Esophagus muscularis mucosa (tissue), 4 donors: ENCODE measurements around the gene PDGFC. TPM values are rescaled to one million over a fixed set of nuclear protein-coding genes. Genes with fewer than 3 reads are reported as not detected.

Experiments
- DNase-seq: peaks from one replicate; pipeline ENCODE4 v3.0.0-alpha.2; 2017; ENCODE audit errors: extremely low spot score
- H3K27ac ChIP-seq, 4 donors: fragments of 200-600 bp; sonication (generic); replicated peaks in 1 of 4; 1 replicate in 3 of 4; 2 replicates in 1 of 4; pipeline ENCODE4 v1.5.1; 2016 to 2019; ENCODE audit warnings: mild to moderate bottlenecking in 1 of 4
- H3K27me3 ChIP-seq, 4 donors: fragments of 200-600 bp; sonication (generic); one replicate each; pipeline versions ENCODE4 v1.5.1 to v1.6.0; 2016 to 2019
- H3K36me3 ChIP-seq, 4 donors: fragments of 200-600 bp; sonication (generic); one replicate each; pipeline ENCODE4 v1.5.1; 2016 to 2019
- H3K4me1 ChIP-seq, 4 donors: fragments of 200-600 bp; sonication (generic); one replicate each; pipeline ENCODE4 v1.5.1; 2016 to 2019
- H3K4me3 ChIP-seq, 4 donors: fragments of 200-600 bp; sonication (generic); 1 replicate in 2 of 4; 2 replicates in 2 of 4; pipeline ENCODE4 v1.5.1; 2016 to 2019; ENCODE audit warnings: mild to moderate bottlenecking in 4 of 4, moderate library complexity in 1 of 4
- H3K9me3 ChIP-seq, 4 donors: fragments of 200-600 bp; sonication (generic); 1 replicate in 3 of 4; 2 replicates in 1 of 4; pipeline ENCODE4 v1.5.1; 2016 to 2019
- CTCF ChIP-seq, 3 experiments: fragments of 200-600 bp in 2 of 3; fragments of 450-650 bp in 1 of 3; sonication (generic) in 2 of 3; IDR thresholded peaks; one replicate each; pipeline ENCODE4 v1.5.1; 2017 to 2019; ENCODE audit warnings: antibody characterized with exemption in 3 of 3, mild to moderate bottlenecking in 2 of 3, moderate library complexity in 1 of 3
- EP300 ChIP-seq: sonication (generic); formaldehyde crosslinking; IDR thresholded peaks from one replicate; pipeline ENCODE4 v1.6.1; 2017; ENCODE audit warnings: antibody characterized with exemption
- POLR2A ChIP-seq: fragments of 450-650 bp; IDR thresholded peaks from one replicate; pipeline ENCODE4 v1.6.1; 2017; ENCODE audit warnings: antibody characterized with exemption, moderate library complexity, mild to moderate bottlenecking, low read depth
- POLR2AphosphoS5 ChIP-seq, 2 donors: sonication (generic); formaldehyde crosslinking; IDR thresholded peaks; one replicate each; pipeline ENCODE4 v1.6.1; 2017; ENCODE audit warnings: antibody characterized with exemption in 2 of 2
- WGBS: methylation state at CpG from one replicate; pipeline ENCODE4 v1.1.5; 2018; 5-methylcytosine and 5-hydroxymethylcytosine counted together
- intact Hi-C: fragments of 100-400 bp; cut with DNase I; formaldehyde crosslinking; loops from one replicate; pipeline ENCODE4 v1.15.1; 2023
- total RNA-seq, 4 donors: library from RNA; depleted of rRNA; stranded (reverse); fragments of >200 nt; gene quantifications; one replicate each; pipeline versions ENCODE4 v1.1.0 to v1.2.1, GENCODE V29; 2016

Gene PDGFC
- total RNA-seq, 4 donors from 2014 or later = 25.3 to 38.3 (median 30.0) TPM

- Histone ChIP-seq H3K27me3 (no peaks in the 10 kb centered on the region), H3K36me3 (no peaks in the 10 kb centered on the region), H3K4me3 (no peak overlapping the region), H3K9me3 (no peaks in the 10 kb centered on the region), H3K27ac (peak overlapping the region; percentile 62 to 74 (median 68)), H3K4me1 (peaks cover 26 to 67% (median 60%) of the 10 kb centered on the region in 4 donors)
- intact Hi-C loops = loop anchor here (5.0 to 10.0 kb wide), 2 partner anchors 127 to 190 kb away; no protein-coding TSS in a partner anchor
- DNase-seq = no peak
- TF ChIP-seq EP300 = no peak
- TF ChIP-seq POLR2A = no peak
- TF ChIP-seq CTCF (IDR thresholded peaks at IDR 0.05) = no peak
- 71% methylated on average over 3 of the region's 3 CpGs for WGBS
Measured at GRCh38 chr4:156962058-156962358, 9.6 kb downstream of the PDGFC start.

DNA sequence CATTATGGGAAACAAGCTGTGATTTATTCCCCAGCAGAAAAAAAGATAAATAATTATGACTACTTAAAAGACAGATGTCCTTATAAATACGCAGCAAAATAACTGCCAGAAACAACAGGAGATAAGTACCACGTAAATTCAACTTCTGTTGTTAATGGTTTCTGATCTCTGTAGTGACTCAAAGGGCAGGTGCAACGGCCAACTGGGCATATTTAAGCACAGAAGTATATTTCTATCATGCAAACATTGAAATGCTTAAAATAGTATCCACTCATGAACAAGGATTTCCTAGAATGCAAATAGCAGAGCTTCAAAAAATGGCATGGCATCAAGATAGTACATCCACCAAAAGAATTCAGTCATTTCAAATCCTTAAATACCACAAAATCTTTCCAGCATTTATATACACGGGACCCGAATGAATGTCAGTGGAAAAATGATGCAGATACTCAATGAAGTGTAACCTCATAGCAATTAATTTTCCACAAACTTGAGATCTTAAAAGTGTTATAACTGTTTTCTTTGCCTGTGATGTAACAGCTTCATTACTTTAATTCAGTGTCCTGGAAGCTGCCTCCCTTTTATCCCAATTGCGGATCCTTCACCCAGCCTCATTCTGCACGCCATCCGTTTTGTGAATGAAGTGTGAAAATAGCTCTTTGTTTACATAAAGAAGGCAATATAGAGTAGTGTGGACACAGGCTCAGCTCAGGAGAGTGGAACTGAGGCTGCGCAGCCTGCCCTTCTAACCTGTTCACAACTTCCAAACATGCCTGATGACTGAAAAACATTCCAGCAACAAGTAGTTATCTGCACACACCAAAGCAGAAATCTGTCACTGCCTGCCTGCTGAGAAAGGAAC lies 10.2 kb downstream of the PDGFC start:
- intact Hi-C loops = loop anchor here (5.0 to 10.0 kb wide), 2 partner anchors 127 to 189 kb away; no protein-coding TSS in a partner anchor
- 52% methylated on average over 9 of the region's 9 CpGs for WGBS

DNA sequence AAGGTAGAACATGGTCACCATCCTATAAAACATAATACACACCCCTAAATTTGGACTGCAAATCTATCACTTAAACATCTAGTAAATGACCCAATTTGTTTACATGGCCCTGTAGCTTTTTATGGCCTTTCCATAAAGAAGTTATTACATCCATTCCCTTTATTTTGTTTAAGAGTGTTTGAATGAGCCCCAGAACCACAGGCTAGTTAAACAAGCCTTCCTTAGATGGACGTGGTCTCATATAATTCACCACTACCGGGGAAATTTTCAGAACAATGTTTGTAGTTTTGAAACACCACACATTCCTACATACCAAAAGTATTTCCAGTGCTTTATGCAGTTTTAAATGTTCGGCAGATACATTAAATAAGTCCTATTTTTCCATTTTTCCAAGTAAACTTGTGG lies 12.3 kb downstream of the PDGFC start:
- 70% methylated on average over 3 of the region's 3 CpGs for WGBS
- H3K4me1 ChIP-seq = peaks cover 26 to 71% (median 58%) of the 10 kb centered on the region in 4 donors
- H3K27ac ChIP-seq = no peak overlapping the region
- DNase-seq = no peak
- no peaks in the 10 kb centered on the region for H3K36me3 ChIP-seq
- no peaks in the 10 kb centered on the region for H3K27me3 ChIP-seq
- no peaks in the 10 kb centered on the region for H3K9me3 ChIP-seq
- TF ChIP-seq CTCF (IDR thresholded peaks at IDR 0.05) = no peak
- no peak for TF ChIP-seq POLR2A
- no peak for TF ChIP-seq EP300
- TF ChIP-seq POLR2AphosphoS5 (IDR thresholded peaks at IDR 0.05) = no peak
- intact Hi-C loops = no loop called here
- no peak overlapping the region for H3K4me3 ChIP-seq

More for the DNA sequence above, 10.2 kb downstream of the PDGFC start:
- Histone ChIP-seq H3K27ac (peak overlapping the region; percentile 62 to 74 (median 68)), H3K4me1 (peaks cover 26 to 65% (median 62%) of the 10 kb centered on the region in 4 donors), H3K27me3 (no peaks in the 10 kb centered on the region), H3K9me3 (no peaks in the 10 kb centered on the region), H3K36me3 (no peaks in the 10 kb centered on the region), H3K4me3 (no peak overlapping the region)
- TF ChIP-seq CTCF (IDR thresholded peaks at IDR 0.05) (no peak), POLR2AphosphoS5 (IDR thresholded peaks at IDR 0.05) (no peak), EP300 (no peak), POLR2A (no peak)
- DNase-seq = no peak

DNA sequence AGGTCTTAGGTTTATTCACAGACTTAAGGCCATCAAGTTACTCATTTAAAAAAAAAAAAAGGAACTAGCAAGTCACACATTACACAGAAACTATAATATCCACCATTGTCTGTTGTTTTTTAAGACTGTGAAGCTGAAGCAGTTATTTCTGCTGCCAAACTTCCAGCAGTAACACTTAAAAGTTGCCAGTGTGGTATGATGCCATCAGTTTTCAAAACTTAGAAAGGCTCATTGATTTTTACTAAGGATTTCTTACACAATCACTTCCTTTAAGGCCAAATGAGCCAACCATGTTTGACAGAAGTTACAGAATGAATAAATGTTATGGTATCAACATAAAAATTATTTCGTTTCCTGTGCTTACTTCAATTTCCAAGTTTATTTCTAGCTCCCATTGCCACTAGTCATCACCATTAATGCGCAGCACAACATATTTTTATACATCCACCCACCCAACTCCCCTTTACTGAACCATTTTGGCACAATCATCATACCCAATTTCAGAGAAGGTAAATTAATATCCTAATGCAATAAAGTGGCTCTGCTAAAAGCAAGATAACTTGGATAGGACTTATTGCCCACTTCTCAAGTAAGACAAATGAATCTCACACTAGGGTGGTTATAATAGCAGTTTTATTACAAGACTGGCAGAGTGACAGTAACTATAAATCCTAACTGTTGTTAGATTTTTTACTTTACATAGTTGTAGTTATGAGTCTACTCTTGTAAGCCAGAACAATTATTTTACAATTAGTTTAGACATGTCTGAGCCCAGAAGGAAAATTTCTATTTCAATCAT lies 13.1 kb downstream of the PDGFC start:
- H3K27ac ChIP-seq = peak overlapping the region; percentile 15 to 39 (median 29)

More for the DNA sequence above, 13.1 kb downstream of the PDGFC start:
- DNase-seq = no peak
- 61% methylated on average over 2 of the region's 2 CpGs for WGBS
- Histone ChIP-seq H3K36me3 (no peaks in the 10 kb centered on the region), H3K27me3 (no peaks in the 10 kb centered on the region), H3K9me3 (no peaks in the 10 kb centered on the region), H3K4me3 (no peak overlapping the region), H3K4me1 (peaks cover 26 to 77% (median 60%) of the 10 kb centered on the region in 4 donors)
- intact Hi-C loops = no loop called here
- TF ChIP-seq POLR2A (no peak), CTCF (IDR thresholded peaks at IDR 0.05) (no peak), POLR2AphosphoS5 (IDR thresholded peaks at IDR 0.05) (no peak), EP300 (no peak)
